AG20443 (cell line): Measurements from ENCODE around the gene TLE3.

Experiments
- DNase-seq: peaks from one replicate; pipeline ENCODE4 v3.0.0; 2012; ENCODE audit warnings: low spot score, mixed read lengths

The TLE3 gene

DNA sequence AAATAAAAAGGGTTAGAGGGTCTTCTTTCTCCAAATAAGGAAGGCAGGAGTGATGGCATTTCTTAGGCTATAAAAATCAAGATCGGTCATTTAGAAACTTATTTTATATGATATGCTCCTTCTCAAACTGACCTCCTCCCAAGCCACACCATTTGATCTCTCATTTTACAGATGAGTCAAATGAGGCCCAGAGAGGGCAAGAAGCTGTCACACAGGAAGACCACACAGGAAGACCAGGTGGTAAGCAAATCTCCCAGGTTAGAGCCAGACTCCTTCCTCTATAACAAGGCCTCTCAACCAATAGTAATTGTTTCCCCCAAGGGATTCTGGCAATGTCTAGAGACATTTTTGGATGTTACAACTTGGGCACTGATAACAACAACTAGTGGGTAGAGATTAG lies 13.8 kb downstream of the TLE3 start:
- DNase-seq = no peak

- no peak for DNase-seq
These were observed 14.3 kb downstream of the TLE3 start for GRCh38 chr15:70083418-70083817.

DNA sequence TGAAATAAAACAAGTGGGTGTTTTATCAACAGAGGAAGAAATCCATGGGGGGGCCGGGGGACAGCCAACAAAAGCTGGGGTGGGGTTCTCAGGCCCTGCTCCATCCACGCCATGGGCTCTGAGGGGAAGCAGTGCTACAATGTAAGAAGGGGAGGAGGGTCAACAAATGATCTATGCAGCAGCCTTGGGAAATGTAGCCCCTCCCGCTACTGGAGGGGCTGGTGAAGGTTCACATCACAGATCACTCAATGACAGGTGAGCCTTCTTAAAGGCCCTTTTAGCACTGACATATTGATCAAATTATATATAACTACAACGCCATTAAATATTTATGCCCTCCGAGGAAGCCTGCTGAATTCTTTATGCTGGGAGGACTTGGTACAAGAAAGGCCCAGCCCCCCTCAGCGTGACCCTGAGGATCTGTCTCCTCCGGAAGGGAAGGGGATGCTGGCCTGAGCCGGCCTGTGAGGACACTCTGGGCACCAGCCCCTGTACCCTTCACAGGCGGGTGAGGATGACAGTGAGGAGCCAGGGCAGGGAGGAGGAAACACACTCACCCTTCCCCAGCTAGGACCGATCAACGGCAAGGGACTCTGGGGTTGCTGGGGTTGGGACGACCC lies 15.3 kb downstream of the TLE3 start:
- no peak for DNase-seq

DNA sequence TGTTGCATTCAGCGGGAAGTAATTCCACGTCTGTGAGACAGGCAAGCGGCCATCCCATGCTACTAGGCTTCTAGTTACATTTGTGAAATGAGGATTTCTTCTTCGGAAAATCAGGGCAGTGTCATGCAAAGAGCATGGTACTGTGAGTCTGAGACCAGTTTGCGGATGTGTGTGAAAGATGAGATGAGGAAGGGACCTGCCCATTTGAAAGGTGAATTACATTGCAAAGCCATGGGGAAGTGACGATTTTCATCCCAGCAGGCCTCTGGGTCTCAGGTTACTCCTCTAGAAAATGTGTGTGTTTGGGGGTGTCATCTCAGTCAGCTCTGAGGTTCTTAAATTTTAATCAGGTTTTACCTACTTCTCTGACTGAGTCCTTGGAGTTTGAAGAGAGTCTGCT lies 16.1 kb downstream of the TLE3 start:
- DNase-seq = no peak

- no peak for DNase-seq
These were observed 17.4 kb downstream of the TLE3 start for GRCh38 chr15:70080347-70080746.

DNA sequence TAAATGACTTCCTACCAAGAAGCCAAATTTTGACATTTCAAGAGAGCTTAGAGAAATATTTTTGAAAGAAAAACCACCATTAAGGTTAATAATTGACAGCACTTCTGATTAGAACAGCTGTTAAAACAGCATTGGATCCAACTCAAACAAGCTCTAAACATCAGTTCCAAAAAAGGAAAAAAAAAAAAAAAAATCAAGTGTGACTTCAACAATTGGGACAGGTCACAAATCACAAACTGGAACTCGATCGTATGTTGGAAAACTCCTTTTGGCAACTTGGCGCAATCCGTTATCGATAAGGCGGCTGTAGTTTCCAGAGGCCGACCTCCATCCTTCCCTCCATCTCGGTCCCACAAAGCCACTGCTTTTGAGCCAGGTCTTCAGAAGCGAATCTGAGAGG lies 17.8 kb downstream of the TLE3 start:
- no peak for DNase-seq

GRCh38 chr15:70078578-70079417 lies 18.9 kb downstream of the TLE3 start:
- no peak for DNase-seq

- no peak for DNase-seq
These were observed 20.2 kb downstream of the TLE3 start for GRCh38 chr15:70077188-70078147.

- DNase-seq = no peak
These were observed 23.3 kb downstream of the TLE3 start for GRCh38 chr15:70074380-70074779.

DNA sequence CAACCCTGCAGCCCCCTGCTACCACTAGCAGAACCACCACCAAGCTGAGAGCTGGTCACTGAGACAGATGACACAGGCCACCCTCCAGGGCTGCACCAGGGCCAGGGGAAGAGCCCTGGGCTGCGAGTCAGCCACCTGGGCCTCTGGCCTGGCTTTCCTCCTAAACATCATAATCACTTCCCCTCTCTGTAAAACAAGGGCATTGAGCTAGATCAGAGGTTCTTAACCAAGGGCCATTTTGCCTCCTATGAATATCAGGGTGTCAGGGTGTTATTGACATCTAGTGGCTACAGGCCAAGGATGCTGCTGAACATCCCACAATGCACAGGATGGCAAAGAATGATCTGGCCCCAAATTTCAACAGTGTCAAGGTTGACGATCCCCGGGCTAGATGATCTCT lies 25.2 kb downstream of the TLE3 start:
- no peak for DNase-seq

- no peak for DNase-seq
These were observed 25.9 kb downstream of the TLE3 start for GRCh38 chr15:70071799-70072198.

DNA sequence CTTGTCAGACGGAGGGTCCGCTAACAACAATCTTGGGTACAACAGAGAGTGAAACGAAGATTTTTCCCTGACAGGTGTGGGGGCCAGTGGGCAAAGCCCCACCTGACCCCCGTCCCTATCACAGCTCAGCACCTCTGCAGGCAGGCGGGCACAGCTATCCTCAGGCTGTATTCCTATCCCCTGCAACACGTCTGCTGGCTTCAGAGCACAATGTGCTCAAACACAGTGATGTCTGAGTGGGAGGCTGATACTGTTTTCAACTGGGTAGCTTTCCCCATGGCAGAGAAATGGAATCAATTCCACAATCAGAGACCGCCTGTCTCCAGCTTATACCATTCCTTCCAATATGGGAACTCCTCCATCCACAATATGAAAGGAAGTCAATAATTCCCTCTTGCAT lies 28.0 kb downstream of the TLE3 start:
- DNase-seq = no peak

DNA sequence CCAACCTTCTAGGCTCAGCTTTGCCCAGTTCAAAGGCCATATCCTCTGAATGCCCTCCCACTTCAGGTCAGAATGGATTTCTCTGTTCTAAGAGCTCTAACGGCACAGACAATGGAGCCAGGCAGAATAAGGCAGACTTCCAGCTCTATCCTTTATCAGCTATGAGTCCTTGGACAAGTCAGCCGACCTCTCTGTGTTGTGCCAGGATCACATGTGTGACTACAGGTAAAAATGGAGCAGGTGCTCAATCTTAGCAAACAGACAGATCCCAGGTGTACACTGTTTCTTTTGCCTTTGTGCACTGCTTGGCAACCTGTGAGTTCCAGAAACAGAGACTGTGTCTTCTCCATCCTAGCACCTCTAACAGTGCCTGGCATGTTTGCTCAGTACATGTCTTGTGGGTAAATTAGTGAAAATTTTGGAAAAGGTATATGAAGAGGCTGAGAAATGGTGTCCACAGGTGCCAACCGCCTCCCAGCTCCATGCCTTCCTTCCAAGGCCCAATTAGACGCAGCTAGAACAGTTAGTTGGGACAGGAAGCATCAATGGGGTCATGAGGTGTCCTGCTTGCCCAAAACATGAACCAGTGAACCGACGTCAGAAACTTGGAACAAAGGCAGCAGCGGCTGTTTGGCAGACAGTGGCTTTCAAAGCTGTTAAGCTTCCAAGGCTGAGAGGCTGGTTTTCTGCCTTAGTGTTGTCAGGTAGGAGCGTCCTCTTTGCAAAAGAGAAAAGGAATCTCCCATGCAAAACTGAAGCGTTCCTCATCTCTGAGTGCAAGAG lies 28.7 kb downstream of the TLE3 start:
- no peak for DNase-seq

- DNase-seq = no peak
These were observed 30.0 kb downstream of the TLE3 start for GRCh38 chr15:70067681-70068080.

DNA sequence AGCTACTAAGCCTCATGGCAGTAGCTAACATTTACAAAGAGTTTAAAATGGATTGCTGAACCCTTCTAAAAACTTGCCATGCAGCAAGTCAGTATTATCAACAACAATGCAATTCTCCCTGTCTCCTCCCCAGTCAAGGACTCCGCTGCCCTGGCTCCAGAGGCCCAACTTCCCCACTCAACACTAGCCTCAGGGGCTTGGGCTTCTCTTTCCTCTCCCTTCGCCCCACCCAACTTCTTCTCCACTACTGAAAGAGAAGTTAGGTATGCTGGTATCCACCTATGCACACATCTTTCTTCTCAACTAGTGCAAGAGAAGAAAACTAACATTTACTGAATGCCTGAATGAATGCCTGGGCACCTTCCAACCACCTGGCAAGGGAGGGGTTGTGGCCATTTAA lies 30.7 kb downstream of the TLE3 start:
- no peak for DNase-seq

DNA sequence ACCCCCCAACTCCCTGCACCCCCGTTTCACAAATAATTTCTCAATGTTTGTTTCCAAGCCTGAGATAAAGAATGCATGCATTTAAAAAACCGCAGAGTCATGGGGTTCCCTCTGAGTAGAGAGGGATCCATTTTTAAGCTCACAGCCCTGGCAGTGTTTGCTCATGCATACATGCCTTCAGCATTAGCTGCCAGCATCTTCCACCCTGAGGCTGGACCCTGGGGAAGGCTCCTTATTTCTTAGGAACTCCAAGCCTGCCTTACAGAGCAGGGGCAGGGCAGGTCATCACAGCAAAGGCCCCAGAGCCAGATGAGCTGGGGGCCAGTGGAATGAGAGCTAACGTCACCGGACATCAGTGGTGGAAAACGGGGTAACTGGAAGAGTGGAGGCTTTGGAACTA lies 31.3 kb downstream of the TLE3 start:
- DNase-seq = no peak

- DNase-seq = no peak
These were observed 31.7 kb downstream of the TLE3 start for GRCh38 chr15:70066004-70066403.

DNA sequence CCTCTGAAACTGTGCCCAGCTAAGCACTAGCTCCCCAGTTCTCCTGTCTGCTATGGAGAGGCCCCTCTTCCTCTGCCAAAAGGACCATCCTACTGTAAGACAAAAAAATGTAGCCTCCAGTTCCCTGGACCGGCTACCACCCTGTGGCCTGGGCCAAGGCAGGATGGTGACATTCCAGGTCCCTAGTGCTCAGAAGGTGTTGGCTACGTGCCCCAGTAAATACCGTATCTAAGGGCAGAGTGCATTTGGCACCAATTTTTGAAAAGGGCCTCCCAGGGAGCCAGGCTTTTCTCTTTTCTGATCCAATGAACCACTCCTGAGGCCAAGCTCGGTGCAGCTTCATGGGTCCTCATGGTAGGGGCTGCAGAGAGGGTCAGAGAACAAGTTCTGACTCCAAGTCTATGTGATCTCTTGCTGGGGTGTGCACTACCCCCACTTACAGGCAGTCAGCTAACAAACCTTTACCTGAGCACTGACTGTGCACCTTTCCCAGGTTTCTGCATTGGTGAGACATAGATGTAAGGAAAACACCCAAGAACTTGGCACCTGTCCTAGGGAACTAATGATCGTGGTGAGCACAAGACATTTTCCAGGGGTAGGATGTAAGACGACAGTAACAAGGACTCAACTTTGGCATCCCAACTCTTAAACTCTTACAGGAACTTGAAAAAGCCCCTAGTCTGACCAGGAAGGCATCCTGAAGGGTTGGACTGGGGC lies 32.6 kb downstream of the TLE3 start:
- DNase-seq = no peak

- DNase-seq = no peak
These were observed 33.3 kb downstream of the TLE3 start for GRCh38 chr15:70064441-70064840.

DNA sequence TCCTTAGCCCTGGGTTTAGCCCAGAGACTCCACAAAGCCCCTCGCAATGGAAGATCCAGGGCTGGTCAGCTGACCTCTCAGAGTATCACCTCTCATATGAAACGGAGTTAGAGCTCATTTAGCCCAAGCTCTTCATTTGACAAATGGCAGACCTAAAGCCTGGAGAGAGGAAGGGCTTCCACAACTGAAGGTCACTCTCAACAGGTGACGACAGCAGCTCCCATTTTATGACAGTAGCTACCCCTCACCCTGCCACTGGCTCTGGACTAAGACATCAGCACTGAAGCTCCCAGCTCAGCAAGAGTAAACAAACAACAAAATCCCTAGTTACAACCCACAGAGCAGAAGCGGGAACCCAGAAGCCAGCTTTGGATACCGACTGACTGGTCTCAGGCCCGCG lies 33.7 kb downstream of the TLE3 start:
- DNase-seq = no peak

GRCh38 chr15:70063261-70063925 lies 34.3 kb downstream of the TLE3 start:
- no peak for DNase-seq
